Mammary epithelial cell (primary cell): Measurements from ENCODE around the gene NRG2.

Source experiments
- EZH2 ChIP-seq: IDR thresholded peaks from 2 replicates; pipeline ENCODE4 v1.6.1; 2012; ENCODE audit warnings: low read length, inconsistent platforms, borderline replicate concordance
- TF ChIP-seq, protein P1 (sequence below), 2 donors: IDR thresholded peaks in 1 of 2; conservative IDR thresholded peaks in 1 of 2; 2 replicates each; pipeline ENCODE4 v1.5.1; 2011 to 2012; ENCODE audit warnings: inconsistent platforms in 2 of 2, low read length in 2 of 2, mild to moderate bottlenecking in 2 of 2, control low read depth in 1 of 2, low read depth in 1 of 2; ENCODE audit not compliant: insufficient read depth in 1 of 2; ENCODE audit errors: extremely low read depth in 1 of 2

DNA sequence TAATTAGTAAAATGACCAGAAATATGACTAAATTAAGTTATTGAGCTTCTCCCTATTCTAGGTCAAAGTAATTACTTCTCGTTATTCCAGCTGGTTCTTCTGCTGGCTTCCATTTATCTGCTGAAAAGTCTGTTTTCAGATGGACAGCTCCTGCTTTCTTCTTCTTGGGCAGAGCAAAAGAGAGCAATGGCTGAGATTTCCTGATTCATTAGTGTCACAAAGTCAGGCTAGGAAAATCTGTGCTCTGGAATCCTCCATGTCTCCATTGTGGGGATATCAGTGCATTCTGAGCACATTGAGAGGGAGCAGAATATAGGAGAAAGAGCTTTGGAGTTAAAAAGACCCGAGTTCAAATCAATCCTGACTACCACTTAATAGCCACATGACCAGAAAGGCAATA, 33.7 kb upstream of the NRG2 start:
- TF ChIP-seq, protein P1, sequence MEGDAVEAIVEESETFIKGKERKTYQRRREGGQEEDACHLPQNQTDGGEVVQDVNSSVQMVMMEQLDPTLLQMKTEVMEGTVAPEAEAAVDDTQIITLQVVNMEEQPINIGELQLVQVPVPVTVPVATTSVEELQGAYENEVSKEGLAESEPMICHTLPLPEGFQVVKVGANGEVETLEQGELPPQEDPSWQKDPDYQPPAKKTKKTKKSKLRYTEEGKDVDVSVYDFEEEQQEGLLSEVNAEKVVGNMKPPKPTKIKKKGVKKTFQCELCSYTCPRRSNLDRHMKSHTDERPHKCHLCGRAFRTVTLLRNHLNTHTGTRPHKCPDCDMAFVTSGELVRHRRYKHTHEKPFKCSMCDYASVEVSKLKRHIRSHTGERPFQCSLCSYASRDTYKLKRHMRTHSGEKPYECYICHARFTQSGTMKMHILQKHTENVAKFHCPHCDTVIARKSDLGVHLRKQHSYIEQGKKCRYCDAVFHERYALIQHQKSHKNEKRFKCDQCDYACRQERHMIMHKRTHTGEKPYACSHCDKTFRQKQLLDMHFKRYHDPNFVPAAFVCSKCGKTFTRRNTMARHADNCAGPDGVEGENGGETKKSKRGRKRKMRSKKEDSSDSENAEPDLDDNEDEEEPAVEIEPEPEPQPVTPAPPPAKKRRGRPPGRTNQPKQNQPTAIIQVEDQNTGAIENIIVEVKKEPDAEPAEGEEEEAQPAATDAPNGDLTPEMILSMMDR (conservative IDR thresholded peaks at IDR 0.05 in 1 of 2, IDR thresholded peaks at IDR 0.05 in 1 of 2; ENCODE audit: extremely low read depth in 1 of 2, insufficient read depth in 1 of 2, low read depth in 1 of 2, low read length in 2 of 2): no peak
- TF ChIP-seq EZH2: no peak
